ENCODE data around the gene NAT16. TPM values are rescaled to one million over a fixed set of nuclear protein-coding genes. Genes with fewer than 3 reads are reported as not detected.
"Not testable (repeated sequence)": the region's sequence is repeated elsewhere in the genome, so short reads cannot be mapped to it uniquely, and the experiment has no call there.

NAT16 gene
- not detected for total RNA-seq

- no peak for DNase-seq
Observed at GRCh38 chr7:101180130-101180755, at the start of gene NAT16. NAT16 (minus strand) TSS chr7:101180293; CDS start chr7:101174807, 5,486 bp downstream.

GRCh38 chr7:101226721-101227120, 46.6 kb upstream of the NAT16 start:
- DNase-seq = no peak

GRCh38 chr7:101225650-101226049, 45.6 kb upstream of the NAT16 start:
- no peak for DNase-seq

- no peak for DNase-seq
Observed at GRCh38 chr7:101223528-101223927, 43.4 kb upstream of the NAT16 start.

- no peak for DNase-seq
Observed at GRCh38 chr7:101222275-101222830, 42.3 kb upstream of the NAT16 start.

GRCh38 chr7:101220295-101220694, 40.2 kb upstream of the NAT16 start:
- no peak for DNase-seq

- no peak for DNase-seq
Observed at GRCh38 chr7:101218236-101219125, 38.4 kb upstream of the NAT16 start.

GRCh38 chr7:101217388-101218235, 37.5 kb upstream of the NAT16 start, which contains the start of the genes PLOD3 and ZNHIT1:
PLOD3 (minus strand) TSS chr7:101217581; CDS start chr7:101217274, 307 bp downstream.
ZNHIT1 (plus strand) TSS chr7:101218165; CDS start chr7:101218196, 31 bp downstream.
- DNase-seq = peak; percentile 100

GRCh38 chr7:101216860-101217387, 36.8 kb upstream of the NAT16 start:
- no peak for DNase-seq

GRCh38 chr7:101216001-101216859, 36.1 kb upstream of the NAT16 start:
- DNase-seq = no peak

GRCh38 chr7:101212014-101212413, 31.9 kb upstream of the NAT16 start:
- no peak for DNase-seq

GRCh38 chr7:101211501-101211900, 31.4 kb upstream of the NAT16 start:
- DNase-seq = no peak

- no peak for DNase-seq
Observed at GRCh38 chr7:101210143-101210542, 30.1 kb upstream of the NAT16 start.

GRCh38 chr7:101208794-101209193, 28.7 kb upstream of the NAT16 start:
- DNase-seq = no peak

- no peak for DNase-seq
Observed at GRCh38 chr7:101207459-101207858, 27.4 kb upstream of the NAT16 start.

- DNase-seq = no peak
Observed at GRCh38 chr7:101206665-101207042, 26.6 kb upstream of the NAT16 start.

GRCh38 chr7:101205901-101206664, 26.0 kb upstream of the NAT16 start:
- DNase-seq = no peak

- not testable (repeated sequence) for DNase-seq
Observed at GRCh38 chr7:101203740-101204738, 23.9 kb upstream of the NAT16 start.

GRCh38 chr7:101202603-101202918, 22.5 kb upstream of the NAT16 start:
- no peak for DNase-seq
